SK-N-SH treated with all-trans-retinoic acid at 6 μM for 48 hours (cell line): ENCODE results near the gene COL4A1.

ENCODE experiments used
- ATAC-seq: fragments of 200-7000 bp; cut with Tn5 transposase; 3 replicates; pipeline ENCODE4 v1.9.1; 2020; ENCODE audit warnings: mild to moderate bottlenecking, moderate library complexity
- BACH2 ChIP-seq: fragments of 250-450 bp; sonication (Bioruptor Pico); IDR thresholded peaks from 2 replicates; pipeline ENCODE4 v1.9.0; 2021; ENCODE audit warnings: mild to moderate bottlenecking, borderline replicate concordance
- CSDC2 ChIP-seq: fragments of 250-450 bp; sonication (Bioruptor Pico); IDR thresholded peaks from 2 replicates; pipeline ENCODE4 v1.5.0; 2020; ENCODE audit warnings: mild to moderate bottlenecking, moderate library complexity
- CSRNP3 ChIP-seq: fragments of 250-450 bp; sonication (Bioruptor Pico); IDR thresholded peaks from 2 replicates; pipeline ENCODE4 v1.5.1; 2021; ENCODE audit warnings: mild to moderate bottlenecking, moderate library complexity
- GLIS3 ChIP-seq: fragments of 250-450 bp; sonication (Bioruptor Pico); IDR thresholded peaks from 2 replicates; pipeline ENCODE4 v1.5.0; 2020; ENCODE audit warnings: mild to moderate bottlenecking, moderate library complexity
- OSR1 ChIP-seq: fragments of 250-450 bp; sonication (Bioruptor Pico); IDR thresholded peaks from 2 replicates; pipeline ENCODE4 v1.8.0; 2022; ENCODE audit warnings: moderate library complexity, mild to moderate bottlenecking, inconsistent platforms
- PATZ1 ChIP-seq: fragments of 250-450 bp; sonication (Bioruptor Pico); IDR thresholded peaks from 2 replicates; pipeline ENCODE4 v1.8.0; 2020; ENCODE audit warnings: mild to moderate bottlenecking, moderate library complexity, borderline replicate concordance
- POU6F1 ChIP-seq: fragments of 250-450 bp; sonication (Bioruptor Pico); IDR thresholded peaks from 2 replicates; pipeline ENCODE4 v1.8.0; 2021; ENCODE audit warnings: low read depth, mild to moderate bottlenecking, moderate library complexity, borderline replicate concordance
- PPARA ChIP-seq: fragments of 250-450 bp; sonication (Bioruptor Pico); IDR thresholded peaks from 2 replicates; pipeline ENCODE4 v1.5.0; 2020; ENCODE audit warnings: mild to moderate bottlenecking, borderline replicate concordance
- RARB ChIP-seq: fragments of 250-450 bp; sonication (Bioruptor Pico); IDR thresholded peaks from 2 replicates; pipeline ENCODE4 v1.8.0; 2021; ENCODE audit warnings: mild to moderate bottlenecking, moderate library complexity
- TCF4 ChIP-seq: fragments of 250-450 bp; sonication (Bioruptor Pico); IDR thresholded peaks from 2 replicates; pipeline ENCODE4 v1.8.0; 2021; ENCODE audit warnings: mild to moderate bottlenecking, moderate library complexity, borderline replicate concordance
- TOX ChIP-seq: fragments of 250-450 bp; sonication (Bioruptor Pico); IDR thresholded peaks from 2 replicates; pipeline ENCODE4 v1.8.0; 2021; ENCODE audit warnings: mild to moderate bottlenecking, moderate library complexity, borderline replicate concordance
- TSHZ2 ChIP-seq: fragments of 250-450 bp; sonication (Bioruptor Pico); IDR thresholded peaks from 2 replicates; pipeline ENCODE4 v1.5.0; 2020; ENCODE audit warnings: mild to moderate bottlenecking, moderate library complexity
- ZC3H10 ChIP-seq: fragments of 250-450 bp; sonication (Bioruptor Pico); IDR thresholded peaks from 2 replicates; pipeline ENCODE4 v1.5.1; 2021; ENCODE audit warnings: mild to moderate bottlenecking, moderate library complexity
- ZFP3 ChIP-seq: fragments of 250-450 bp; sonication (Bioruptor Pico); IDR thresholded peaks from 2 replicates; pipeline ENCODE4 v1.5.0; 2020; ENCODE audit warnings: mild to moderate bottlenecking, moderate library complexity
- ZNF565 ChIP-seq: fragments of 450-650 bp; formaldehyde crosslinking; conservative IDR thresholded peaks from 2 replicates; pipeline ENCODE4 v1.5.0; 2020; ENCODE audit warnings: low read depth, mild to moderate bottlenecking, moderate library complexity
- ZNF70 ChIP-seq: fragments of 450-650 bp; formaldehyde crosslinking; IDR thresholded peaks from 2 replicates; pipeline ENCODE4 v1.5.0; 2020; ENCODE audit warnings: mild to moderate bottlenecking, moderate library complexity
- ZNF8 ChIP-seq: fragments of 450-650 bp; formaldehyde crosslinking; IDR thresholded peaks from 2 replicates; pipeline ENCODE4 v1.5.0; 2020; ENCODE audit warnings: mild to moderate bottlenecking, moderate library complexity

The COL4A1 gene

GRCh38 chr13:110254151-110254679, 52.7 kb downstream of the COL4A1 start (continued):
- TF ChIP-seq PATZ1 (no peak), CSRNP3 (CRISPR knock-in tag) (no peak), TOX (no peak)

- ATAC-seq, result no peak
These were observed 55.7 kb downstream of the COL4A1 start for GRCh38 chr13:110251193-110251819.

GRCh38 chr13:110250258-110250891, 56.6 kb downstream of the COL4A1 start:
- ATAC-seq, result no peak

More at GRCh38 chr13:110251193-110251819, 55.7 kb downstream of the COL4A1 start:
- no peak for TF ChIP-seq GLIS3 (CRISPR knock-in tag)
- no peak for TF ChIP-seq BACH2 (CRISPR knock-in tag)
- no peak for TF ChIP-seq ZNF70 (CRISPR knock-in tag)
- TF ChIP-seq, all 23 proteins: peak for 0

More at GRCh38 chr13:110250258-110250891, 56.6 kb downstream of the COL4A1 start:
- TF ChIP-seq ZC3H10 (CRISPR knock-in tag), result no peak
- no peak for TF ChIP-seq ZNF70 (CRISPR knock-in tag)
- TF ChIP-seq POU6F1 (CRISPR knock-in tag), result no peak
- TF ChIP-seq RARB, result no peak
- no peak for TF ChIP-seq ZFP3 (CRISPR knock-in tag)
- TF ChIP-seq TCF4 (CRISPR knock-in tag), result no peak
- no peak for TF ChIP-seq TSHZ2
- no peak for TF ChIP-seq TOX
- TF ChIP-seq OSR1 (CRISPR knock-in tag), result no peak
- no peak for TF ChIP-seq CSDC2 (CRISPR knock-in tag)
- no peak for TF ChIP-seq ZNF565 (CRISPR knock-in tag)
- no peak for TF ChIP-seq ZNF8 (CRISPR knock-in tag)
- no peak for TF ChIP-seq PPARA (CRISPR knock-in tag)
- TF ChIP-seq CSRNP3 (CRISPR knock-in tag), result no peak
